ENCODE measurements around the gene NFYA.

- TF ChIP-seq POLR2AphosphoS5 (IDR thresholded peaks at IDR 0.05; ENCODE audit: control insufficient read depth, insufficient read depth, low read depth, low read length) (no peak), SMARCA5 (IDR thresholded peaks at IDR 0.05) (no peak), IRF2 (CRISPR knock-in tag; IDR thresholded peaks at IDR 0.05) (no peak), NONO (IDR thresholded peaks at IDR 0.05; ENCODE audit: low read depth in 2 of 2, low read length in 1 of 2) (no peak), CREM (IDR thresholded peaks at IDR 0.05; ENCODE audit: low read depth) (no peak), NR4A1 (CRISPR knock-in tag; IDR thresholded peaks at IDR 0.05) (no peak), NR4A1 (tag; IDR thresholded peaks at IDR 0.05) (no peak), MEF2A (IDR thresholded peaks at IDR 0.05; ENCODE audit: control insufficient read depth, low read depth, low read length) (no peak), TCF7L2 (IDR thresholded peaks at IDR 0.05; ENCODE audit: low read depth, low read length) (no peak), TOE1 (IDR thresholded peaks at IDR 0.05; ENCODE audit: borderline replicate concordance) (no peak), TOE1 (CRISPR knock-in tag; IDR thresholded peaks at IDR 0.05; ENCODE audit: borderline replicate concordance, low read depth) (no peak), RNF219 (CRISPR knock-in tag; IDR thresholded peaks at IDR 0.05) (no peak), TAF1 (IDR thresholded peaks at IDR 0.05; ENCODE audit: control insufficient read depth, extremely low read depth, insufficient read depth, low read length, severe bottlenecking) (no peak)
- TF ChIP-seq, protein P1, sequence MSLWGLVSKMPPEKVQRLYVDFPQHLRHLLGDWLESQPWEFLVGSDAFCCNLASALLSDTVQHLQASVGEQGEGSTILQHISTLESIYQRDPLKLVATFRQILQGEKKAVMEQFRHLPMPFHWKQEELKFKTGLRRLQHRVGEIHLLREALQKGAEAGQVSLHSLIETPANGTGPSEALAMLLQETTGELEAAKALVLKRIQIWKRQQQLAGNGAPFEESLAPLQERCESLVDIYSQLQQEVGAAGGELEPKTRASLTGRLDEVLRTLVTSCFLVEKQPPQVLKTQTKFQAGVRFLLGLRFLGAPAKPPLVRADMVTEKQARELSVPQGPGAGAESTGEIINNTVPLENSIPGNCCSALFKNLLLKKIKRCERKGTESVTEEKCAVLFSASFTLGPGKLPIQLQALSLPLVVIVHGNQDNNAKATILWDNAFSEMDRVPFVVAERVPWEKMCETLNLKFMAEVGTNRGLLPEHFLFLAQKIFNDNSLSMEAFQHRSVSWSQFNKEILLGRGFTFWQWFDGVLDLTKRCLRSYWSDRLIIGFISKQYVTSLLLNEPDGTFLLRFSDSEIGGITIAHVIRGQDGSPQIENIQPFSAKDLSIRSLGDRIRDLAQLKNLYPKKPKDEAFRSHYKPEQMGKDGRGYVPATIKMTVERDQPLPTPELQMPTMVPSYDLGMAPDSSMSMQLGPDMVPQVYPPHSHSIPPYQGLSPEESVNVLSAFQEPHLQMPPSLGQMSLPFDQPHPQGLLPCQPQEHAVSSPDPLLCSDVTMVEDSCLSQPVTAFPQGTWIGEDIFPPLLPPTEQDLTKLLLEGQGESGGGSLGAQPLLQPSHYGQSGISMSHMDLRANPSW (CRISPR knock-in tag; IDR thresholded peaks at IDR 0.05): no peak
- TF ChIP-seq, protein P2, sequence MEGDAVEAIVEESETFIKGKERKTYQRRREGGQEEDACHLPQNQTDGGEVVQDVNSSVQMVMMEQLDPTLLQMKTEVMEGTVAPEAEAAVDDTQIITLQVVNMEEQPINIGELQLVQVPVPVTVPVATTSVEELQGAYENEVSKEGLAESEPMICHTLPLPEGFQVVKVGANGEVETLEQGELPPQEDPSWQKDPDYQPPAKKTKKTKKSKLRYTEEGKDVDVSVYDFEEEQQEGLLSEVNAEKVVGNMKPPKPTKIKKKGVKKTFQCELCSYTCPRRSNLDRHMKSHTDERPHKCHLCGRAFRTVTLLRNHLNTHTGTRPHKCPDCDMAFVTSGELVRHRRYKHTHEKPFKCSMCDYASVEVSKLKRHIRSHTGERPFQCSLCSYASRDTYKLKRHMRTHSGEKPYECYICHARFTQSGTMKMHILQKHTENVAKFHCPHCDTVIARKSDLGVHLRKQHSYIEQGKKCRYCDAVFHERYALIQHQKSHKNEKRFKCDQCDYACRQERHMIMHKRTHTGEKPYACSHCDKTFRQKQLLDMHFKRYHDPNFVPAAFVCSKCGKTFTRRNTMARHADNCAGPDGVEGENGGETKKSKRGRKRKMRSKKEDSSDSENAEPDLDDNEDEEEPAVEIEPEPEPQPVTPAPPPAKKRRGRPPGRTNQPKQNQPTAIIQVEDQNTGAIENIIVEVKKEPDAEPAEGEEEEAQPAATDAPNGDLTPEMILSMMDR (IDR thresholded peaks at IDR 0.05 in 2 of 3, conservative IDR thresholded peaks at IDR 0.05 in 1 of 3; ENCODE audit: insufficient read depth in 2 of 3, low read depth in 1 of 3, low read length in 3 of 3): no peak
- TF ChIP-seq, protein P3, sequence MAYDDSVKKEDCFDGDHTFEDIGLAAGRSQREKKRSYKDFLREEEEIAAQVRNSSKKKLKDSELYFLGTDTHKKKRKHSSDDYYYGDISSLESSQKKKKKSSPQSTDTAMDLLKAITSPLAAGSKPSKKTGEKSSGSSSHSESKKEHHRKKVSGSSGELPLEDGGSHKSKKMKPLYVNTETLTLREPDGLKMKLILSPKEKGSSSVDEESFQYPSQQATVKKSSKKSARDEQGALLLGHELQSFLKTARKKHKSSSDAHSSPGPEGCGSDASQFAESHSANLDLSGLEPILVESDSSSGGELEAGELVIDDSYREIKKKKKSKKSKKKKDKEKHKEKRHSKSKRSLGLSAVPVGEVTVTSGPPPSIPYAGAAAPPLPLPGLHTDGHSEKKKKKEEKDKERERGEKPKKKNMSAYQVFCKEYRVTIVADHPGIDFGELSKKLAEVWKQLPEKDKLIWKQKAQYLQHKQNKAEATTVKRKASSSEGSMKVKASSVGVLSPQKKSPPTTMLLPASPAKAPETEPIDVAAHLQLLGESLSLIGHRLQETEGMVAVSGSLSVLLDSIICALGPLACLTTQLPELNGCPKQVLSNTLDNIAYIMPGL (CRISPR knock-in tag; IDR thresholded peaks at IDR 0.05): no peak
Measured at GRCh38 chr6:41132254-41132653, 59.5 kb downstream of the NFYA start.

Measured in K562 (cell line).